Cardiac muscle cell (in vitro differentiated cells and primary cell): ENCODE measurements around the gene SUGP2. TPM values are rescaled to one million over a fixed set of nuclear protein-coding genes. Genes with fewer than 3 reads are reported as not detected.
A peak's percentile ranks its signal among the peaks of the same experiment; 100 is the strongest.

Experiments
- DNase-seq, 2 donors: peaks; one replicate each; pipeline versions ENCODE4 v3.0.0 to v3.0.0-alpha.2; 2010 to 2017; ENCODE audit warnings: low read depth in 1 of 2, low spot score in 1 of 2
- H3K27ac ChIP-seq: fragments of 200-600 bp; sonication (generic); 2 replicates; pipeline ENCODE4 v1.5.1; 2016
- H3K27me3 ChIP-seq: fragments of 200-600 bp; sonication (generic); 2 replicates; pipeline ENCODE4 v1.6.0; 2016; ENCODE audit warnings: control low read depth
- H3K36me3 ChIP-seq: fragments of 200-600 bp; sonication (generic); 2 replicates; pipeline ENCODE4 v1.5.1; 2016; ENCODE audit warnings: control low read depth
- H3K4me1 ChIP-seq: fragments of 200-600 bp; sonication (generic); 2 replicates; pipeline ENCODE4 v1.8.1; 2017; ENCODE audit warnings: low read depth, mild to moderate bottlenecking, mixed run types
- H3K4me3 ChIP-seq: fragments of 200-600 bp; sonication (generic); 2 replicates; pipeline ENCODE4 v1.5.1; 2016; ENCODE audit warnings: mild to moderate bottlenecking
- H3K9me3 ChIP-seq: fragments of 200-600 bp; sonication (generic); 2 replicates; pipeline ENCODE4 v1.5.1; 2017; ENCODE audit warnings: low read depth, mild to moderate bottlenecking, control low read depth
- polyA plus RNA-seq: library from polyadenylated mRNA; unstranded; fragments of >200 nt; fragmentation: Nextera tagmentation; extraction: Ambion mirVana; gene quantifications from 2 replicates; pipeline ENCODE4 v1.2.1, GENCODE V29; 2016
- total RNA-seq: library from RNA; depleted of rRNA; stranded (reverse); fragments of >200 nt; gene quantifications from 2 replicates; pipeline ENCODE4 v1.2.3, GENCODE V29; 2016
- TF ChIP-seq, protein P1 (sequence below): IDR thresholded peaks from 2 replicates; pipeline ENCODE4 v1.5.1; 2012; ENCODE audit warnings: low read depth, mild to moderate bottlenecking, low read length

Gene SUGP2
- total and polyA plus RNA-seq, 2 experiments from 2014 or later = 120 to 126 TPM

DNA sequence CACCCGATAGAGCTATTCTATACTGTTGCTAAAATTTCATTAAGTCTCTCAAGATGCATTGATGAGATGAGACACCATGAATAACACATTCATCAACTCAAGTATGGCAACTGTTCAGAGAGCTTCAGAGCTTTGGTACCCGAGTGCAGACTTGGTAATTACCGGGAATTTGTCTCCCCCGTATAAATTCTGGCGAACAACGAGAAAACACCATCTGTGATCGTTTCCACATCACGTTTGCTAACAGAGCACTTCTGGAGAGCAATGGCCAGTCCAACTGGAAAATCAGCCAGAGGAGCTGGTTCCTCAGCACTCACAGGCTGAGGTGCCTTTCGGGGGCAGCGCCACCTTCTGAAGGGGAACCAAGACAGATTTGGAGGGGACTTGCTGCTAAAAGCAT lies 40.2 kb downstream of the SUGP2 start:
- Histone ChIP-seq H3K4me1 (peaks cover 3% of the 10 kb centered on the region), H3K36me3 (peaks cover 23% of the 10 kb centered on the region), H3K9me3 (no peaks in the 10 kb centered on the region), H3K27ac (no peak overlapping the region), H3K27me3 (no peaks in the 10 kb centered on the region), H3K4me3 (no peak overlapping the region)
- TF ChIP-seq, protein P1, sequence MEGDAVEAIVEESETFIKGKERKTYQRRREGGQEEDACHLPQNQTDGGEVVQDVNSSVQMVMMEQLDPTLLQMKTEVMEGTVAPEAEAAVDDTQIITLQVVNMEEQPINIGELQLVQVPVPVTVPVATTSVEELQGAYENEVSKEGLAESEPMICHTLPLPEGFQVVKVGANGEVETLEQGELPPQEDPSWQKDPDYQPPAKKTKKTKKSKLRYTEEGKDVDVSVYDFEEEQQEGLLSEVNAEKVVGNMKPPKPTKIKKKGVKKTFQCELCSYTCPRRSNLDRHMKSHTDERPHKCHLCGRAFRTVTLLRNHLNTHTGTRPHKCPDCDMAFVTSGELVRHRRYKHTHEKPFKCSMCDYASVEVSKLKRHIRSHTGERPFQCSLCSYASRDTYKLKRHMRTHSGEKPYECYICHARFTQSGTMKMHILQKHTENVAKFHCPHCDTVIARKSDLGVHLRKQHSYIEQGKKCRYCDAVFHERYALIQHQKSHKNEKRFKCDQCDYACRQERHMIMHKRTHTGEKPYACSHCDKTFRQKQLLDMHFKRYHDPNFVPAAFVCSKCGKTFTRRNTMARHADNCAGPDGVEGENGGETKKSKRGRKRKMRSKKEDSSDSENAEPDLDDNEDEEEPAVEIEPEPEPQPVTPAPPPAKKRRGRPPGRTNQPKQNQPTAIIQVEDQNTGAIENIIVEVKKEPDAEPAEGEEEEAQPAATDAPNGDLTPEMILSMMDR = no peak
- DNase-seq = no peak

DNA sequence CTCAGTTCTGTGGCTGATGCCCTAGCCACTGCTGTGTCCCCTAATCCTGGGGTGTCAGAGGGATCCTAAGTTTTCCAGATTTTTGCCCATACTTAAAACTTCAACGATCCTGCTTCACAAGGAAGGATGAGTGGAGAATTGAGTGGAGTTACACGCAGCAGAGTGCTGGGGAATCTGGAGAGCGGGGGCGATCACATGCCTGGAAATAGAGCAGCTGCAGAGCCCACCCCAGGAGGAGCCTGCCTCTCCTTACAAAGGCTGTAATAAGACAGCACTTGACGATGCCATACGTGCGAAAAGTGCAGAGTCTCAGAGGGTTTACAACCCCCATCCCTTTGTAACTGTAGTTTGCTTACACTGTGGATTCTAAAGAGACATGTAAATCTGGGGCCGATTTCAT lies 40.6 kb downstream of the SUGP2 start:
- TF ChIP-seq, protein P1 = no peak
- Histone ChIP-seq H3K27ac (no peak overlapping the region), H3K36me3 (peaks cover 23% of the 10 kb centered on the region), H3K27me3 (no peaks in the 10 kb centered on the region), H3K4me3 (no peak overlapping the region), H3K4me1 (peaks cover 3% of the 10 kb centered on the region), H3K9me3 (no peaks in the 10 kb centered on the region)
- no peak for DNase-seq

DNA sequence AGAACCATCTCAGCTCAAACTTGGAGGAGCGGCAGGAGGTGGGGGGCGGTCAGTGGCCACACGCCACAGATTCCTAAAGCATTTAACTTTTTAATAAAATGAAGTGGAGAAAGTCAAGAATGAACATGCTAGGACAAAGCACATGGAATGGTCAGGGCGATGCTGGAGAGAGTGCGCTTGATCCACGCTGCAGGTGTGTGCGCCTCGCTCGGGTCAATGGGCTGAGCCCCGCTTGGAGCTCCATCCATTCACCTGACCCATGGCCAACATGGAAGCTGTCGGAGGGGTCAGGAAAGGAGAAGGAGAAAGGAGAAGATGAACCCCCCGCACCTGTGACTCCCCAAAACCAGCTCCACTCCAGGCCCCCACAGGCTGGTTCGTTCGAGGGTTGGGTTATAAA lies 41.8 kb downstream of the SUGP2 start:
- no peaks in the 10 kb centered on the region for H3K9me3 ChIP-seq
- peaks cover 3% of the 10 kb centered on the region for H3K4me1 ChIP-seq
- H3K27ac ChIP-seq = peak overlapping the region; percentile 6
- no peak overlapping the region for H3K4me3 ChIP-seq
- no peaks in the 10 kb centered on the region for H3K27me3 ChIP-seq
- no peak for DNase-seq
- H3K36me3 ChIP-seq = peaks cover 23% of the 10 kb centered on the region
- TF ChIP-seq, protein P1 = no peak

DNA sequence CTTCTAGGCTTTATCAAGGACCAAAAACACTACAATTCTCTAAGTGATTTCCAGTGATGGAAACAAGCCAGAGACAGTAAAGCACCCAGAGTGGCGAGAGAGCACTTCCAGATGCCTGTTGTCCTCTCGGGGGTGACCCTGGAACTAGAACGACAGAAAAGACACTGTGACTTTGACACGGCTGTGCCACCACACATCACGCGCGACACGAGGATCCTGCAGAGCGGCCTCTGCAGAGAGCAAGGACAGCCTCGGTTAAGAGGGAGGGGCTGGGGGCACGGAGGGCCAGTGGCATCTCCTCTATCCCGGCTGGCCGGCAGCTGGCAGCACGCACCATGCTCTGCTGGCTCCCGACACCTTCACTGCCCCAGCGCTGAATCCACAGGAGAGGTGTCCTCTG lies 42.3 kb downstream of the SUGP2 start:
- Histone ChIP-seq H3K27ac (peak overlapping the region; percentile 6), H3K4me1 (peaks cover under 1% of the 10 kb centered on the region), H3K4me3 (no peak overlapping the region), H3K9me3 (no peaks in the 10 kb centered on the region), H3K36me3 (peaks cover 23% of the 10 kb centered on the region), H3K27me3 (no peaks in the 10 kb centered on the region)
- TF ChIP-seq, protein P1 = no peak
- peak in 1 of 2 donors; percentile 9 for DNase-seq

DNA sequence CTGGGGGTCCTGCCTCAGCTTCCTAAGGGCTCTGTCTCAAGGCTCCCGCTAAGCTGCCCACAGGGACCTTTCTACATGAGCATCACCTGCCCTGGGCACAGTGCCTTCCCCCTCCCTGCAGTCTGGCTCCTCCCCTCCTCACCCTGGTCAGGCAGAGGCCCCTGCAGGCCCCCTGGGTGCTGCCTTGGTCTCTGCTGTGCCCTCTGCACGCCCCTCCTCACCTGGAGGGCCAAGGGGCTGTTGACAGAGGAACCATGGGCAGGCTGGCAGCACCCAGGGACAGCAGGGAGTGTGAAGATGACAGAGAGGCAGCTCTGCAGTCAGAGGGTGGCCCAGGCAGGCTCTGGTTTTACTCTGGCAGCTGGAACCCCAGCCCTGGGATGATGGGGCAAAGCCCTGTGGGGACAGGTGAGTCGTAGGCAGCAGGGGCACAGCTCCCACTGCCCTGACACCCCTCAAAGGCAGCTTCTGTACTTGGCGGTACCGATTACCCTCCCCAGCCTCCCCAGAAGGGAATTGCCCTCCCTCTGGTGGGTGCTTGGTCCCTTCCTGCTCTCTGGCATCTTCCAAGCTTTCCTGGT lies 43.1 kb downstream of the SUGP2 start:
- TF ChIP-seq, protein P1 = no peak
- no peaks in the 10 kb centered on the region for H3K4me1 ChIP-seq
- peaks cover 23% of the 10 kb centered on the region for H3K36me3 ChIP-seq
- H3K4me3 ChIP-seq = no peak overlapping the region
- H3K9me3 ChIP-seq = no peaks in the 10 kb centered on the region
- H3K27me3 ChIP-seq = no peaks in the 10 kb centered on the region
- H3K27ac ChIP-seq = peak overlapping the region; percentile 6
- DNase-seq = no peak

DNA sequence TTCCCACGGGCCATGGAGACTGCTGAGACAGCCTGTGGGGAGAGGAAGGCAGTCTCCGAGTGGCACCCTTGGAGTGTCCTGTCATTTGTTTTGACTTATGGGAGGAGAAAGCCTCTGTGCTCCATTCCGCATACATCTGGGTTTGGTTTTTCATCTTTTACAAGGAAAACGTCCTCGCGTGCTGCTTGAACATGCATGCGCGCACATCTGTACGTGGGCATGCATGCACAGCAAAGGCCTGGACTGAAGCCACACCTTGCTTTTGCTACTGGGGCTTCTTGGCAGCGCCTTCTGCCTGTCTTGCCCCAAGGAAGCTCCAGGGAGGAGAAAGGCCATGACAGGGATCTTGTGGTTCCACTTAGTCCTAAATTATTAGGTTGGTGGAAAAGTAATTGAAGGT lies 44.0 kb downstream of the SUGP2 start:
- Histone ChIP-seq H3K27me3 (no peaks in the 10 kb centered on the region), H3K4me3 (no peak overlapping the region), H3K36me3 (peaks cover 16% of the 10 kb centered on the region), H3K4me1 (no peaks in the 10 kb centered on the region), H3K9me3 (no peaks in the 10 kb centered on the region), H3K27ac (no peak overlapping the region)
- no peak for DNase-seq
- TF ChIP-seq, protein P1 = no peak
